K562 (cell line): Measurements from ENCODE around the gene CXCL17. TPM values are rescaled to one million over a fixed set of nuclear protein-coding genes. Genes with fewer than 3 reads are reported as not detected.

ENCODE experiments used
- ATAC-seq: fragments of 200-7000 bp; cut with Tn5 transposase; 3 replicates; pipeline ENCODE4 v1.9.1; 2020; ENCODE audit warnings: moderate library complexity
- BruUV-seq: library from RNA; stranded (reverse); fragments of 400-500 nt; replicated peaks from 2 replicates; lab custom pipeline; 2021; lab: Mats Ljungman, UMichigan
- CTCF ChIA-PET: fragments of 300-600 bp; formaldehyde crosslinking; extraction: SDS; loops from one replicate; lab custom pipeline; 2021; ENCODE audit warnings: low intra/inter-chr PET ratio; lab: Yijun Ruan, JAX
- POLR2A ChIA-PET: fragments of 300-600, 350-650 bp; sonication (Branson Sonifier 250); formaldehyde crosslinking; extraction: SDS; loops from one replicate; lab custom pipeline; 2021; ENCODE audit warnings: antibody characterized with exemption, inconsistent platforms; lab: Yijun Ruan, JAX
- DNase-seq, 4 experiments: peaks; one replicate each; pipeline versions ENCODE4 v3.0.0 to v3.0.0-alpha.2; 2011 to 2018; ENCODE audit warnings: low spot score in 3 of 4, mixed read lengths in 3 of 4; ENCODE audit errors: extremely low read depth in 1 of 4
- FAIRE-seq: peaks from 2 replicates; lab custom pipeline; 2011; peaks lifted over from hg19 to GRCh38; lab: Jason Lieb, UNC
- H2AFZ ChIP-seq: 2 replicates; pipeline ENCODE4 v1.6.0; 2011; ENCODE audit warnings: low read depth, low read length, control low read depth, inconsistent platforms
- H3K27ac ChIP-seq: fragments of 200-600 bp; 3 replicates; pipeline ENCODE4 v1.8.0; 2011; ENCODE audit warnings: low read depth, mild to moderate bottlenecking, control low read depth, inconsistent platforms, low read length, moderate library complexity, mixed read lengths; ENCODE audit errors: extremely low read depth
- H3K27me3 ChIP-seq, 2 experiments: fragments of 300-600 bp in 1 of 2; 2 replicates in 1 of 2; 3 replicates in 1 of 2; pipeline versions ENCODE4 v1.6.0 to v1.8.0; 2011; ENCODE audit warnings: inconsistent platforms in 2 of 2, low read length in 2 of 2, mild to moderate bottlenecking in 1 of 2, mixed read lengths in 1 of 2, moderate library complexity in 1 of 2; ENCODE audit not compliant: control insufficient read depth in 2 of 2, insufficient read depth in 2 of 2
- H3K36me3 ChIP-seq: fragments of 300-600 bp; 3 replicates; pipeline ENCODE4 v1.8.0; 2011; ENCODE audit warnings: mild to moderate bottlenecking, low read length, inconsistent platforms; ENCODE audit not compliant: control insufficient read depth, insufficient read depth
- H3K4me1 ChIP-seq, 2 experiments: fragments of 200-600 bp in 1 of 2; replicated peaks in 1 of 2; 2 replicates in 1 of 2; 3 replicates in 1 of 2; pipeline versions ENCODE4 v1.5.1 to v1.8.0; 2011; ENCODE audit warnings: inconsistent platforms in 2 of 2, low read length in 2 of 2, mild to moderate bottlenecking in 1 of 2, mixed read lengths in 1 of 2, moderate library complexity in 1 of 2; ENCODE audit not compliant: control insufficient read depth in 2 of 2, insufficient read depth in 2 of 2
- H3K4me2 ChIP-seq: 2 replicates; pipeline ENCODE4 v1.6.1; 2011; ENCODE audit warnings: low read length, control low read depth, inconsistent platforms, mixed read lengths; ENCODE audit not compliant: insufficient read depth
- H3K4me3 ChIP-seq: fragments of 200-600 bp; sonication (generic), shearing (Covaris generic); 2 replicates; pipeline ENCODE4 v1.5.1; 2016; ENCODE audit warnings: control low read depth, inconsistent platforms
- H3K79me2 ChIP-seq: fragments of 200-600 bp; 3 replicates; pipeline ENCODE4 v1.8.0; 2011; ENCODE audit warnings: low read length, inconsistent platforms; ENCODE audit not compliant: control insufficient read depth, insufficient read depth
- H3K9ac ChIP-seq, 2 experiments: 2 replicates each; pipeline versions ENCODE4 v1.6.0 to v1.6.1; 2011; ENCODE audit warnings: low read depth in 2 of 2, low read length in 2 of 2, control low read depth in 1 of 2, inconsistent platforms in 1 of 2, mild to moderate bottlenecking in 1 of 2, mixed read lengths in 1 of 2; ENCODE audit not compliant: insufficient read depth in 1 of 2
- H3K9me1 ChIP-seq: one replicate; pipeline ENCODE4 v1.6.0; 2011; ENCODE audit warnings: inconsistent platforms, mild to moderate bottlenecking, low read length, moderate library complexity; ENCODE audit not compliant: control insufficient read depth, insufficient read depth
- H3K9me3 ChIP-seq: replicated peaks from 2 replicates; pipeline ENCODE4 v1.5.1; 2011; ENCODE audit warnings: low read depth, low read length, inconsistent platforms; ENCODE audit not compliant: control insufficient read depth, insufficient read depth
- H4K20me1 ChIP-seq: replicated peaks from 2 replicates; pipeline ENCODE4 v1.6.1; 2011; ENCODE audit warnings: low read length, inconsistent platforms, mixed read lengths; ENCODE audit not compliant: control insufficient read depth, insufficient read depth
- MGA ChIP-seq: fragments of 450-650 bp; IDR thresholded peaks from 2 replicates; pipeline ENCODE4 v1.6.1; 2016; ENCODE audit warnings: mild to moderate bottlenecking, moderate library complexity
- NCOA6 ChIP-seq: fragments of 450-650 bp; IDR thresholded peaks from 2 replicates; pipeline ENCODE4 v1.6.1; 2017; ENCODE audit warnings: mild to moderate bottlenecking
- POLR2G ChIP-seq: fragments of 200-400 bp; formaldehyde crosslinking; IDR thresholded peaks from 2 replicates; pipeline ENCODE4 v1.6.1; 2017; ENCODE audit warnings: low read depth, mild to moderate bottlenecking, antibody characterized with exemption, low read length, moderate library complexity
- YY1 ChIP-seq, 3 experiments: IDR thresholded peaks; 2 replicates each; pipeline ENCODE4 v1.6.1; 2011; ENCODE audit warnings: low read length in 2 of 3, mild to moderate bottlenecking in 2 of 3, moderate library complexity in 2 of 3, borderline replicate concordance in 1 of 3, control low read depth in 1 of 3, low read depth in 1 of 3; ENCODE audit not compliant: insufficient read depth in 3 of 3, insufficient replicate concordance in 2 of 3, control insufficient read depth in 1 of 3, insufficient read length in 1 of 3; ENCODE audit errors: extremely low read depth in 1 of 3
- WGBS: fragments of 100-300 bp; shearing (Covaris generic); methylation state at CpG from one replicate; pipeline ENCODE4 v1.1.6; 2016; ENCODE audit warnings: low coverage, mixed read lengths; ENCODE audit not compliant: insufficient coverage; ENCODE audit errors: missing lambda C conversion rate; 5-methylcytosine and 5-hydroxymethylcytosine counted together
- in situ Hi-C: fragments of 300-500 bp; cut with MboI; formaldehyde crosslinking; loops from 4 replicates; pipeline ENCODE4 v1.15.0; 2018; ENCODE audit warnings: inconsistent platforms, mixed read lengths
- intact Hi-C: fragments of 100-400 bp; cut with micrococcal nuclease; formaldehyde crosslinking; loops from 2 replicates; pipeline ENCODE4 v1.14.2; 2022
- polyA plus RNA-seq, 8 experiments: library from polyadenylated mRNA; depleted of rRNA in 4 of 8; stranded (reverse) in 5 of 8; unstranded in 3 of 8; fragments of >200 nt; fragmentation: Nextera tagmentation in 2 of 8; fragmentation: Illumina TruSeq in 1 of 8; extraction: Ambion mirVana in 2 of 8; extraction: Trizol in 1 of 8; gene quantifications; 2 replicates each; pipeline versions ENCODE4 v1.2.1 to v1.2.3, GENCODE V29; 2011 to 2014; ENCODE audit warnings: inconsistent platforms in 1 of 8, missing spikeins in 1 of 8
- total RNA-seq, 7 experiments: library from RNA; depleted of rRNA in 6 of 7; stranded (reverse); fragments of >200 nt in 6 of 7; fragmentation: Illumina TruSeq in 2 of 7; extraction: Trizol in 2 of 7; gene quantifications; 2 replicates each; pipeline versions ENCODE4 v1.2.1 to v1.2.3, GENCODE V29; 2011 to 2021; ENCODE audit warnings: low replicate concordance in 1 of 7
- TF ChIP-seq, protein P1 (sequence below): fragments of 450-650 bp; IDR thresholded peaks from 2 replicates; pipeline ENCODE4 v1.6.1; 2016; ENCODE audit warnings: mild to moderate bottlenecking

CXCL17 gene
- total and polyA plus RNA-seq, 9 of the 15 experiments (the other 6 are each of a cell fraction or from before 2014, with no cell fraction given): 0.10 to 0.15 TPM; not detected in 7

GRCh38 chr19:42424345-42424707 lies 18.4 kb downstream of the CXCL17 start:
- no peak overlapping the region for H3K27ac ChIP-seq
- peaks cover 0 to 25% of the 10 kb centered on the region in 2 experiments; a peak in 2 of 5 replicates for H3K4me1 ChIP-seq
- no peak overlapping the region for H3K4me3 ChIP-seq
- peaks cover 0 to 5% of the 10 kb centered on the region in 2 experiments; a peak in 1 of 5 replicates for H3K27me3 ChIP-seq
- no peaks in the 10 kb centered on the region for H3K9me1 ChIP-seq
- peak in 1 of 4 experiments; percentile 26 for DNase-seq
- H3K9me3 ChIP-seq: no peaks in the 10 kb centered on the region
- no TSS peak for BruUV-seq
- H2AFZ ChIP-seq: peak overlapping the region; percentile 78
- no peak for FAIRE-seq
- ChIA-PET CTCF (no interaction called here), POLR2A (interaction anchor here (0.6 to 1.0 kb wide), 3 partner anchors 14 to 64 kb away, joined by 3 to 4 read pairs (median 3); no protein-coding TSS in a partner anchor)
- 0 out of 4 replicates have a peak overlapping the region, but pooled peaks of 1 of the 2 experiments have one; percentile 14 for H3K9ac ChIP-seq
- peak; percentile 60 for ATAC-seq
- in situ Hi-C loops: no loop called here
- peak overlapping the region; percentile 31; the same call in 1 of the 2 replicates for H3K4me2 ChIP-seq
- H3K36me3 ChIP-seq: no peaks in the 10 kb centered on the region
- no peaks in the 10 kb centered on the region for H3K79me2 ChIP-seq
- H4K20me1 ChIP-seq: no peaks in the 10 kb centered on the region
- 44% methylated on average over 14 of the region's 15 CpGs for WGBS
- intact Hi-C loops: no loop called here
- TF ChIP-seq YY1 (IDR thresholded peaks at IDR 0.05; ENCODE audit: borderline replicate concordance in 1 of 3, control insufficient read depth in 1 of 3, extremely low read depth in 1 of 3, insufficient read depth in 3 of 3, insufficient read length in 1 of 3, insufficient replicate concordance in 2 of 3, low read depth in 1 of 3, low read length in 2 of 3) (peak in 1 of 3 experiments; percentile 45), POLR2G (0 out of 2 replicates have a peak, but pooled peaks have one; percentile 19), MGA (peak; percentile 49; the same call in 1 of the 2 replicates), NCOA6 (no peak)
- TF ChIP-seq, protein P1, sequence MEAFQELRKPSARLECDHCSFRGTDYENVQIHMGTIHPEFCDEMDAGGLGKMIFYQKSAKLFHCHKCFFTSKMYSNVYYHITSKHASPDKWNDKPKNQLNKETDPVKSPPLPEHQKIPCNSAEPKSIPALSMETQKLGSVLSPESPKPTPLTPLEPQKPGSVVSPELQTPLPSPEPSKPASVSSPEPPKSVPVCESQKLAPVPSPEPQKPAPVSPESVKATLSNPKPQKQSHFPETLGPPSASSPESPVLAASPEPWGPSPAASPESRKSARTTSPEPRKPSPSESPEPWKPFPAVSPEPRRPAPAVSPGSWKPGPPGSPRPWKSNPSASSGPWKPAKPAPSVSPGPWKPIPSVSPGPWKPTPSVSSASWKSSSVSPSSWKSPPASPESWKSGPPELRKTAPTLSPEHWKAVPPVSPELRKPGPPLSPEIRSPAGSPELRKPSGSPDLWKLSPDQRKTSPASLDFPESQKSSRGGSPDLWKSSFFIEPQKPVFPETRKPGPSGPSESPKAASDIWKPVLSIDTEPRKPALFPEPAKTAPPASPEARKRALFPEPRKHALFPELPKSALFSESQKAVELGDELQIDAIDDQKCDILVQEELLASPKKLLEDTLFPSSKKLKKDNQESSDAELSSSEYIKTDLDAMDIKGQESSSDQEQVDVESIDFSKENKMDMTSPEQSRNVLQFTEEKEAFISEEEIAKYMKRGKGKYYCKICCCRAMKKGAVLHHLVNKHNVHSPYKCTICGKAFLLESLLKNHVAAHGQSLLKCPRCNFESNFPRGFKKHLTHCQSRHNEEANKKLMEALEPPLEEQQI: no peak
